ENCODE data around the gene RAD18. TPM values are rescaled to one million over a fixed set of nuclear protein-coding genes. Genes with fewer than 3 reads are reported as not detected.

The RAD18 gene
- total and polyA plus RNA-seq, 2 experiments from 2014 or later = 14.3 to 17.5 TPM

DNA sequence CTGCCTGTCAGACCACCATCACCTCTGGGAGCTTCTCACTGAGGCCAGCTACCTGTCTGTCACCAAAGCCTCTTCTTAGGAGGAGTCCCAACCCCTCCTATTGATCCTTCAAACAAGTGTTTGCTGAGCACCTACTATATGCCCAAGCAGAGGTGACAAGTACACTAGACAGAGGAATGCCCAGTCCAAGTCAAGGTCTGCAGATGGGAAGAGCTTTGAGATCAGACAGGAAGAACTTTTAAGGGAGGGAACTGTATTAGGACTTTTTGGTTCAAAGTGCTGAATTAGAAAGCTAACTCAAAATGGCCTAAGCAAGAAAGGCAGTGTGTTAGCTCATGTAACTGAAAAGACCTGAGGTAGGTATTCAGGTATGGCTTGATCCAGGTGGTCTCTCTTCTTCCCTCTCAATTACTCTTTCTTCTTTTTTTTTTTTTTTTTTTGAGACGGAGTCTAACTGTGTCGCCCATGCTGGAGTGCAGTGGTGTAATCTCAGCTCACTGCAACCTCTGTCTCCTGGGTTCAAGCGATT, 3.6 kb upstream of the RAD18 start:
- H3K79me2 ChIP-seq (ENCODE audit: insufficient read depth) = peaks cover 14% of the 10 kb centered on the region
- H3K4me1 ChIP-seq (ENCODE audit: insufficient read depth) = peaks cover 32% of the 10 kb centered on the region
- H3K27ac ChIP-seq = no peak overlapping the region
- in situ Hi-C loops (cut with MboI) = no loop called here
- WGBS, 2 experiments (ENCODE audit: low coverage in 1 of 2, low lambda C conversion rate in 2 of 2, missing lambda C conversion rate in 2 of 2) = 88 to 94% methylated on average over 3 of the region's 3 CpGs
- H3K9me3 ChIP-seq (ENCODE audit: low read depth) = no peaks in the 10 kb centered on the region
- H4K20me1 ChIP-seq (ENCODE audit: insufficient read depth) = no peaks in the 10 kb centered on the region
- no peak overlapping the region for H2AFZ ChIP-seq
- no peak overlapping the region for H3K4me2 ChIP-seq (ENCODE audit: unreplicated experiment)
- H3K9me2 ChIP-seq (ENCODE audit: insufficient read depth) = no peaks in the 10 kb centered on the region
- no peaks in the 10 kb centered on the region for H3K27me3 ChIP-seq (replicated peaks; ENCODE audit: insufficient read depth)
- H3F3A ChIP-seq (ENCODE audit: insufficient read depth) = peaks cover 15% of the 10 kb centered on the region
- H3K9ac ChIP-seq = no peak overlapping the region
- no peaks in the 10 kb centered on the region for H3K36me3 ChIP-seq (ENCODE audit: low read depth)
- no peak for TF ChIP-seq EZH2phosphoT487 (IDR thresholded peaks at IDR 0.05; ENCODE audit: insufficient read depth, low read depth)
- no peak for TF ChIP-seq EZH2 (IDR thresholded peaks at IDR 0.05; ENCODE audit: insufficient read depth, poor library complexity, severe bottlenecking)
- DNase-seq = no peak
- no peak overlapping the region for H3K4me3 ChIP-seq

DNA sequence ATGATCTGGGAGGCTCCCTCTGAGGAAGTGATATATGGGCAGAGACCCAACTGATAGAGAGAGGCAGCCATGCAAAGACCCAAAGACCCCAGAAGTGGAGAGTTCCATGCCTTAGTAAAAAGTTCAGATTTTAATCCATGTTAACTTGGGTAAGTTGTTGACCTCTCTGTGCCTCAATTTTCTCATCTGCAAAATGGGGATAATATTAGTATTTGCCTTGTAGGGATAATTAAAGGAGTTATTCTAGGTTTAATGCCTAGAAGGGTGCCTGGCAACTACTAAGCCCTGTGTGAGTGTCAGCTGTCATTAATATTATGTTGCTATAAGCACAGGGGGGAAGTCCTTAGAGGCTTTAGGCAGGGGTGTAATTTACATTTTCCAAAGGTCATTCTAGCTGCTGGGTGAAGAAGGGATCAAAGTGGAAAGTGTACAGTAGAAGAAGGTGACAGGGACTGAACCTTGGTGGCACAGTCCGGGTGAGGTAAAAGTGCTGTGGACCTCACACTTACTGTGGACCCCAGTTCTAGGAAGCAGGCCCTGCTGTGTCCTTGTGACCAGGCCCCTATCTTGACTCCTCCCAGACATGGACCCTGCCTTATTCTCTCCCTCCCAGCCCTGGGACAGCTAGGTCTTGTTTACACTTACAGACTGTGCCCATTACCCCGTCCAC, 3.0 kb upstream of the RAD18 start:
- Histone ChIP-seq H3K4me2 (ENCODE audit: unreplicated experiment) (no peak overlapping the region), H2AFZ (no peak overlapping the region), H3K4me1 (ENCODE audit: insufficient read depth) (peaks cover 38% of the 10 kb centered on the region), H3K27ac (no peak overlapping the region), H3K9me3 (ENCODE audit: low read depth) (no peaks in the 10 kb centered on the region), H3F3A (ENCODE audit: insufficient read depth) (peaks cover 15% of the 10 kb centered on the region), H3K27me3 (replicated peaks; ENCODE audit: insufficient read depth) (no peaks in the 10 kb centered on the region), H3K4me3 (no peak overlapping the region), H3K79me2 (ENCODE audit: insufficient read depth) (peaks cover 20% of the 10 kb centered on the region), H3K9me2 (ENCODE audit: insufficient read depth) (no peaks in the 10 kb centered on the region), H3K9ac (no peak overlapping the region), H3K36me3 (ENCODE audit: low read depth) (no peaks in the 10 kb centered on the region), H4K20me1 (ENCODE audit: insufficient read depth) (no peaks in the 10 kb centered on the region)
- TF ChIP-seq EZH2 (IDR thresholded peaks at IDR 0.05; ENCODE audit: insufficient read depth, poor library complexity, severe bottlenecking) (no peak), EZH2phosphoT487 (IDR thresholded peaks at IDR 0.05; ENCODE audit: insufficient read depth, low read depth) (no peak)
- 58 to 61% methylated on average over 2 of the region's 2 CpGs for WGBS, 2 experiments (ENCODE audit: low coverage in 1 of 2, low lambda C conversion rate in 2 of 2, missing lambda C conversion rate in 2 of 2)
- in situ Hi-C loops (cut with MboI) = no loop called here
- DNase-seq = no peak

DNA sequence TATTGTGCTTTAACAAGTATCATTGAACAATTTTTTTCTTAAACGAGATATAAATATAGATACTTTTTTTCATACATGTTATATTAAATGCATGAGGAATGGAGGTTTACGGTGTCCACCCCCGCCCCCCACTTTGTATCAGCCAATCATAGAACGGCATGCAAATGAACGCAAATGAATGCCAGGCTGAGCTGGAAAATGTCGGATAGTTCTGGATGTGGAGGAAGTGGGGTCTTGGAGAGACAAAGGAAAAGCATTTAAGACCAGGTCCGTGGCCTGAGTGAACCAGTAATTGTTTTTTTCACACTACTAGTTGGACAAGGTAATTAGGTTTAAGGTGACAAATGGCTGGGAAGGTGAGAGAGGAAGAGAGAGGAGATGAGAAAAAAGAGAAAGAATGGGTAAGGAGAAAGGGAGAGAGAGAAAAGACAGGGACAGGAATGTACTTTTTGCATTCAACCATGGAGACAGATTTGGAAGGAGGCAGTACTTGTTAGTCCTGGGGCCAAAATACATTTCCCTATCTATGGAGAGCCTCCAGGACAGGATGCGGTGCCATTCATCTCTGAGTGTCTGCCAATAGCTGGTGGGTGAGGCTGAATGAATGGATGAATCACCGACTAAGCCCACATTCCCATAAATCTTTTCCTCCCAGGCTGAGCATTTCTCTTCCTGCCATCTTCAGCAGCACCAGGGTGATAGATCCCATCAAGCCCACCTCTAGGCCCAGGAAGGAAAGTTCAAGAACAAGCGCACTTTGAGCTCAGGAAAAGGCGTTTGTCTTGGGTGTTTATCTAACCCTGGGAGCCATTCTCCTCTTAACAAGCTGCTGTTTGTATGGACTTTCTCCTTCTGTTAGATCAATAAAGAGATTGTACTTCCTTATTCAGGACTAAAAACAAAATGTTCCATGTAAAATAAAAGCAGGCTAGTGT, 1.4 kb upstream of the RAD18 start:
- H2AFZ ChIP-seq = peak overlapping the region; percentile 99
- peak; percentile 84 for DNase-seq
- 0 out of 2 replicates have a peak overlapping the region, but pooled peaks have one; percentile 6 for H3K4me3 ChIP-seq
- peak overlapping the region; percentile 81 for H3K4me2 ChIP-seq (ENCODE audit: unreplicated experiment)
- peak overlapping the region; percentile 73 for H3K27ac ChIP-seq
- no peaks in the 10 kb centered on the region for H4K20me1 ChIP-seq (ENCODE audit: insufficient read depth)
- no peaks in the 10 kb centered on the region for H3K36me3 ChIP-seq (ENCODE audit: low read depth)
- no peaks in the 10 kb centered on the region for H3K9me2 ChIP-seq (ENCODE audit: insufficient read depth)
- H3K79me2 ChIP-seq (ENCODE audit: insufficient read depth) = peaks cover 36% of the 10 kb centered on the region
- peaks cover 15% of the 10 kb centered on the region for H3F3A ChIP-seq (ENCODE audit: insufficient read depth)
- no peaks in the 10 kb centered on the region for H3K9me3 ChIP-seq (ENCODE audit: low read depth)
- no peak overlapping the region for H3K9ac ChIP-seq
- in situ Hi-C loops (cut with MboI) = no loop called here
- 60 to 65% methylated on average over 11 of the region's 11 CpGs for WGBS, 2 experiments (ENCODE audit: low coverage in 1 of 2, low lambda C conversion rate in 2 of 2, missing lambda C conversion rate in 2 of 2)
- H3K4me1 ChIP-seq (ENCODE audit: insufficient read depth) = peaks cover 42% of the 10 kb centered on the region
- TF ChIP-seq EZH2phosphoT487 (IDR thresholded peaks at IDR 0.05; ENCODE audit: insufficient read depth, low read depth) (no peak), EZH2 (IDR thresholded peaks at IDR 0.05; ENCODE audit: insufficient read depth, poor library complexity, severe bottlenecking) (no peak)
- no peaks in the 10 kb centered on the region for H3K27me3 ChIP-seq (replicated peaks; ENCODE audit: insufficient read depth)

DNA sequence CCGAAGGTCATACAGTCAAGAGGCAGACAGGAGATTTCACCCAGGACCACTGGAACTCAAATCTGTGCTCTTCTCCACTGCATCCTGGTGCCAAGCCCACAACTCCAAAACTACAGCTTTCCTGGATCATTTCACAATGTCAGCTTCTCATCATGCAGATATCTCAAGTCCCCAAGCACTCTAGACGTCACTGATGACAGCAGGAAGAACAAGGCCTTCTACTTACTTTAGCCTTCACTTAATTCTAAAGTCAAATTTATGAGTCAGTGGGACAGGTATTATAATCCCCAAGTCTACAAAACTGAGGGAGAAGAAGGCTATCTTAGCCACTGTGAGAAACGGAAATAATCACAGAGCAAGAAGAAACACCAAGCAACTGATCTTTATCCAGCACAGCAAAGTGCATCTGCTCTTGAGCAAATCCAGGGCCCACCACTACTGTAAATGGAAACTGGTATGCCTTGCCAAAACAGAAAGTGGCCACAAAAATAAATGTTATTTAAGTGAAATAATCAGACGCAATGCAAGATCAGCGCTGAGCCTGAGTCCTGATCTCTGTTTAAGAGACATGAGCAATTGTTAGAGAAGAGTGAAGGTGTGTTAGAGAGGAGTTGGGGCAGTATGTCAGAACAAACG, 928 bp downstream of the RAD18 start:
- TF ChIP-seq EZH2phosphoT487 (IDR thresholded peaks at IDR 0.05; ENCODE audit: insufficient read depth, low read depth) (no peak), EZH2 (IDR thresholded peaks at IDR 0.05; ENCODE audit: insufficient read depth, poor library complexity, severe bottlenecking) (no peak)
- Histone ChIP-seq H3K4me2 (ENCODE audit: unreplicated experiment) (peak overlapping the region; percentile 81), H3K9ac (peak overlapping the region; percentile 86), H2AFZ (peak overlapping the region; percentile 99), H3K36me3 (ENCODE audit: low read depth) (peaks cover 7% of the 10 kb centered on the region; the same call in 1 of the 2 replicates), H3F3A (ENCODE audit: insufficient read depth) (peaks cover 15% of the 10 kb centered on the region), H3K27ac (peak overlapping the region; percentile 73), H3K27me3 (replicated peaks; ENCODE audit: insufficient read depth) (no peaks in the 10 kb centered on the region), H3K79me2 (ENCODE audit: insufficient read depth) (peaks cover 59% of the 10 kb centered on the region), H4K20me1 (ENCODE audit: insufficient read depth) (no peaks in the 10 kb centered on the region), H3K9me2 (ENCODE audit: insufficient read depth) (no peaks in the 10 kb centered on the region), H3K9me3 (ENCODE audit: low read depth) (no peaks in the 10 kb centered on the region), H3K4me3 (peak overlapping the region; percentile 88), H3K4me1 (ENCODE audit: insufficient read depth) (peaks cover 42% of the 10 kb centered on the region)
- 25 to 30% methylated on average over 6 of the region's 6 CpGs for WGBS, 2 experiments (ENCODE audit: low coverage in 1 of 2, low lambda C conversion rate in 2 of 2, missing lambda C conversion rate in 2 of 2)
- peak; percentile 27 for DNase-seq
- in situ Hi-C loops (cut with MboI) = no loop called here
